NCI-H82 treated with DMSO at 0.1 percent for 48 hours (cell line): ENCODE results near the gene ANKRD36C.
"Not testable (repeated sequence)": the region's sequence is repeated elsewhere in the genome, so short reads cannot be mapped to it uniquely, and the experiment has no call there.

Experiments
- DNase-seq: peaks from one replicate; lab custom pipeline; 2025; ENCODE audit not compliant: unreplicated experiment; lab: John Stamatoyannopoulos, UW

Gene ANKRD36C

GRCh38 chr2:95991351-95992094 lies at the start of gene ANKRD36C:
Gene ANKRD36C, minus strand, starts transcription at chr2:95991824. Its CDS starts 116 bp downstream, at chr2:95991708.
- DNase-seq = not testable (repeated sequence)

- not testable (repeated sequence) for DNase-seq
Measured at GRCh38 chr2:96035554-96035953, 43.9 kb upstream of the ANKRD36C start.

DNA sequence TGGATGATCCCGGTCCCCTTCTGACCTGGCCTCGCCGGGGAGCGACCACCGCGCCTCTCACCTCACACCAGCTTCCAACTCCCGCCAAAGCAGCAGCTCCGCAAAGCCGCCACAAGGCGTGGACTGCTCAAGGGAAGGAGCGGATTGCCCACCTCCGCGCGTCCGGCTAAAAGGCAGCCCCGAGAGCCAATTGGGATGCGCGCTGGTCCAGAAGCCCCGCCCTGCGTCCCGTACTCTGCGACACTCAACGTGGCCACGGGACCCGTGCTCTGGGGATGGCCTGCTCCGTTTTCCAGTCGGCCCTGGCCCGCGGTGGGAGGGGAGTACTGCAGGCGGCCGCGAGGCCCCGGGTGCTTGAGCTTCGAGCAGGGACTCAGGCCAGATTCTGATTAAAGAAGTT lies 43.2 kb upstream of the ANKRD36C start, which contains the start of gene GPAT2:
GPAT2 (minus strand) TSS at position 125 of the 400 bp plus-strand sequence. CDS start 2,557 bp downstream, outside the sequence.
- DNase-seq = not testable (repeated sequence)

DNA sequence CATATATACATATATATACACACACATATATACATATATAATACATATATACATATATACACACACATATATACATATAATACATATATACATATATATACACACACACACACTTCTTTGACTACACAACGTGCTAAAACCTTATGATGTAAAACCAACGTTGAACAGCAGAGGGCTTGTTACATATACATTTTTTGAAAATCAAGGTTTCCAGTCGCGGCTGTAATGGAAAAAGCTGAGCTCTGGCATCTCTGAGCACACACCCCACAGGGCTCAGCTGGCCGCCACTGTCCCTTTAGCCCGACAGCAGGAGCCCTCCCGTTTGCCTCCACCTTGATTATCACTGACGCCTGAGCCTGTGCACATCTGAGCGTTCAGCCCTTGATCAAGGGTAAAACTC lies 42.4 kb upstream of the ANKRD36C start:
- not testable (repeated sequence) for DNase-seq

DNA sequence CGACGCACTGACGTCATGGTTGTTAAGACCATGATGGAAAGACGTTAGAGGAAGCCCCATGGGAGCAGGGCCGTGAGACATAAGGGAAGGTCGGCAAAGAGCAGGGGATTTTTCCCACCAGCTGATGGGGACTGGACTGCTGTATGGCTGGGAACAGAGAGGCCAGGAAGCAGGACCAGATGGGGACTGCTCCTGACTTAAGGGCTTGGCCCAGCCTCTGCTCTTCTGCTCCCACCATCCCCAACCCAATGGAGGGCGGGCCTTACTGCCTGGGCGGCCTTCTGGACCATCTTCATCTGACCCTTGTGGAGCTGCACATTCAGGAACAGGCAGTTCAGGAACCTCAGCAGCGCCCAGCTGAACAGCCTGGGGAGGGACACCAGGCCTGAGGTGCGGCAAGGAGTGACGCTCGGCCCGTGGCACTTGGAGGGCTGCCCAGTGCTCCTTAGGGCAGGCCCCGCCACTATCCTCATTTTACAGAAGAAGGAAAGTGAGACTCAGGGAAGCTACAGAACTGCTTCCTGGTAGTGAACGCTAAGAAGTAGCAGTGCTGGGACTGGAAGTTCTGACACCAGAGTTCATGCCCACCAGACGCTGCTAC lies 36.2 kb upstream of the ANKRD36C start:
- not testable (repeated sequence) for DNase-seq

- not testable (repeated sequence) for DNase-seq
Measured at GRCh38 chr2:96025755-96026154, 34.1 kb upstream of the ANKRD36C start.

- no peak for DNase-seq
Measured at GRCh38 chr2:96025194-96025492, 33.5 kb upstream of the ANKRD36C start.

DNA sequence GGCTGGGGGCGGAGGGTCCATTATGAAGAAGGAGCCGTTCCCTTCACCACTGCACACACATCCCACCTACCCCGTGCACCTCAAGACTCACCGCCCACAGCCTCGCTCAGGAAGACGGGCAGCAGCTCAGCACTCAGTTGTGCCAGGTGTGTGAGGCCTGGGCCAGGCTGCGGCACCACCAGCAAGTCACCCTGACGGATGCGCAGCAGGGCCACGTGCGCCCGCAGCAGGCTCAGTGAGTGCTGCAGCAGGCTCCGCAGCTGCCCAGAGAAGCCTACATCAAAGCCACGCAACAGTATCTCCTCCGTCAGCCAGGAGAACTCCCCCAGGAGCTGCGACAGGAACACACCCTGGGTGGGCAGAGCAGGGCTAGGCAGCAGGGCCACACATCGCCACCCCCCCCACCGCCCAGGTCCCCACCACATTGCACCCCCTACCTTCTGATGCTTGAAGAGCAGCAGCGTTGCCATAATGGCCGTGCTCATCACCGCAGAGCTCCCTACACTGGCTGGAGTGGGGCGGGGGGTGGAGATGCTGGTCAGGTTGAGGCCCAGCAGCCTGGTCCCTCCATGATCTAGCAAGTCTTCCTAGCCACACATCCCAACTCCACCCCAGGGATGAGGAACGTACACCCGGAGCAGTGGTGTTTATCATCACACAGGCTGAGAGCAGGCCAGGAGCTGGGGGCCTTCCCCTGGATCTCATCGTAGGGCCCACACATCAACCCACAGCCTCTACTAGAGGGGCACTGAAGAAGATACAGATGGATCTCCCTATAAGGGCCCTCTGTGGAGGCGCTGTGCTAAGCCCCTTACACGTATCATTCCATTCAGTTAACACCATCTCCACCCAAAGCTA lies 32.9 kb upstream of the ANKRD36C start:
- DNase-seq = no peak

DNA sequence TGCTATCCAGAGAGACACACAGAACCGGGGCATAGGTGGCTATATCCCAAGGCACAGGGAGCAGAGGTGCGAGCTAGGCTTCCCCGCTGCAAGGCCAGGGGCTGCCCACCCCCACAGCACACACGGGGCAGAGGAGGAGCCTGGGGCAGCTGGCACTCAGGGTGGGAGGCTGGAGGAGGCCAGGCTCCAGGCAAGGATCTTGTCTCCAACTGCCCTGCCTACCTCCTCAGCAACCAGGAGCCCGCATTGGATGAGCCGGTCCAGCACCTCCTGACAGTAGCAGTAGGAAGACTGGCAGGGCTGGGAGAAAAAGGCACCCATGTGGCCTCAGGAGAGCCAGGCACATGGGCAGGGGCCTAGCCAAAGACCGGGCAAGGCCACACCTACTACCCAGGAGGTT lies 32.1 kb upstream of the ANKRD36C start:
- not testable (repeated sequence) for DNase-seq

GRCh38 chr2:96022701-96023447 lies 31.2 kb upstream of the ANKRD36C start:
- not testable (repeated sequence) for DNase-seq

GRCh38 chr2:96022126-96022525 lies 30.5 kb upstream of the ANKRD36C start:
- not testable (repeated sequence) for DNase-seq

GRCh38 chr2:96021142-96021541 lies 29.5 kb upstream of the ANKRD36C start:
- not testable (repeated sequence) for DNase-seq

GRCh38 chr2:96019909-96020590 lies 28.4 kb upstream of the ANKRD36C start:
- not testable (repeated sequence) for DNase-seq

GRCh38 chr2:96016321-96016720 lies 24.7 kb upstream of the ANKRD36C start:
- DNase-seq = not testable (repeated sequence)

- DNase-seq = not testable (repeated sequence)
Measured at GRCh38 chr2:96012792-96013264, 21.2 kb upstream of the ANKRD36C start.

DNA sequence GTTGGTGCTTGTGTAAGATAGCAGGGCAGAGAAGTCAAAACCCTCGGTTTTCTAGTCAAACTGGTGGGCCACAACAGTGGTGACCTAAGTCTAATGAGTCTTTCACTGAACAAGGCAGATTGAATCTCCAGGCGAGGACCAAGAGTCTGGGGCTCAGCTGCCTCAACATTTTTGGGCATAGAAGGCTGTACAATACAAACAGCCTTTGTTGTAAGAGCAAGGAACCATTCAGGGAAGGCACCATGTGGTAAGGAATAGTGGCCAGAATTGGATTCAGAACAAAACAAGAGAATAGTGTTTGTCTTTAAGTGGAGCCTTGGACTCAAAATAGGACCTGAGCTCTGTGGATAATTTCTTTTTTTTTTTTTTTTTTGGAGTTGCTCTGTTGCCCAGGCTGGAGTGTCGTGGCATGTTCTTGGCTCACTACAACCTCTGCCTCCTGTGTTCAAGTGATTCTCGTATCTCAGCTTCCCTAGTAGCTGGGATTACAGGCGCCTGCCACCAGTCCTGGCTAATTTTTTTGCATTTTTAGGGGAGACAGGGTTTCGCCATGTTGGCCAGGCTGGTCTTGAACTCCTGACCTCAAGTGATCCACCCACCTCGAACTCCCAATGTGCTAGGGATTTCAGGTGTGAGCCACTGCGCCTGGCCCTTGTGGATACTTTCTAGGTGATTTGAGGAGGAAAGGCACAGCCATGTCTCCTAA lies 20.6 kb upstream of the ANKRD36C start:
- not testable (repeated sequence) for DNase-seq

- not testable (repeated sequence) for DNase-seq
Measured at GRCh38 chr2:96011129-96011455, 19.5 kb upstream of the ANKRD36C start.

GRCh38 chr2:96010320-96011128 lies 18.9 kb upstream of the ANKRD36C start:
- not testable (repeated sequence) for DNase-seq

GRCh38 chr2:96009833-96010232 lies 18.2 kb upstream of the ANKRD36C start:
- not testable (repeated sequence) for DNase-seq
